ENCODE measurements around the gene RASGRP1.

RASGRP1 gene

GRCh38 chr15:38558372-38559059, 6.1 kb downstream of the RASGRP1 start:
- no peak overlapping the region for H3K4me3 ChIP-seq (ENCODE audit: low read length)
- TF ChIP-seq ZNF274 (IDR thresholded peaks at IDR 0.05; ENCODE audit: low read depth, low read length), result no peak

DNA sequence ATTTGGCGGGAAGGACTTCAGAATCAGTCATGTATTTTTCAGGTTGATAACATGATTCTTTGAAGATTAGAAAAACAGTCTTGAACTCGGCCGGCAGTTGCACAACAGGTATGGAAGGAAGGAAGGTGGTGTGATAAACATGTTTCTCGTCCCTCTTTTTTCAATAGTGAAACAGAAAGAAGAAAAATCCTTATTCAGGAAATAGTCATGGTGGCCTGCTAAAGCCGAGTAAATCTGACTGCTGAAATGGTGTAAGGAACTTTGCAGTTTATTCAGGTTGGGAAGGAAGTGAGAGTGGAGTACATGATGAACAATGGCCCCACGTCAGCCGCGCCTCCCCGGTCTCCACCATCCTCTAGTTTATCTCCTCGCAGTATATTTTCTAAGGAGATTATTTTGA, 6.7 kb downstream of the RASGRP1 start:
- no peak overlapping the region for H3K4me3 ChIP-seq (ENCODE audit: low read length)
- TF ChIP-seq ZNF274 (IDR thresholded peaks at IDR 0.05; ENCODE audit: low read depth, low read length), result no peak

DNA sequence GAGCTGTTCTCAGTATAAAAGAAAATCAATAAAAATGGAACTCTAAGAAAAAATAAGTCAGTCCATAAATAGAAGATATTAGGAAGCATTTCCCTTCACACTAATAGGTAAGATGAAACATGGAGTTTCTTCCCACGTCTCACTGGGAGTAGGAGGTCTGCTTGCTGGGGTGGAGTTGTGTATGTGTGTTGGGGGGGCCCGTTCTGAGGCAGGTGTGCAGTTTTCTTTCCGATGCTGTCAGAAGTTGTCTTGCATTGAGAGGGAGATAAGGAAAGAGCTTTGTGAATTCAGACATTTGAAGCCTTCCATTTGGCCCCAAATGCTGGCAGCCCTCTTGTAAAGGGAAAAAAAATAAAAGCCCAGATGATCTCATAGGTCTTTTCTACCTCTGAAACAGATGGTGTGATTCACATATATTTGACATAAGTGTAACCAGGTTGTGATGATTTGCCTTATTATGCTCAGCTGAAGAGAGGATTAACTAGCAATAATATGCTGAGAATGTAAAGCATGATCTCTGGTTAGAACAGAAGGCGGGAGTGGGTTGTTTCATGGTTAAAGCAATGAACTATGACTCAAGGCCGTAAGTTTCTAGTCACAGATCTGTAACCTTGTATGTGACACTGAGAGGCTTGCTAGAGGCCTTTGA, 8.8 kb downstream of the RASGRP1 start:
- H3K4me3 ChIP-seq (ENCODE audit: low read length), result no peak overlapping the region
- no peak for TF ChIP-seq ZNF274 (IDR thresholded peaks at IDR 0.05; ENCODE audit: low read depth, low read length)

DNA sequence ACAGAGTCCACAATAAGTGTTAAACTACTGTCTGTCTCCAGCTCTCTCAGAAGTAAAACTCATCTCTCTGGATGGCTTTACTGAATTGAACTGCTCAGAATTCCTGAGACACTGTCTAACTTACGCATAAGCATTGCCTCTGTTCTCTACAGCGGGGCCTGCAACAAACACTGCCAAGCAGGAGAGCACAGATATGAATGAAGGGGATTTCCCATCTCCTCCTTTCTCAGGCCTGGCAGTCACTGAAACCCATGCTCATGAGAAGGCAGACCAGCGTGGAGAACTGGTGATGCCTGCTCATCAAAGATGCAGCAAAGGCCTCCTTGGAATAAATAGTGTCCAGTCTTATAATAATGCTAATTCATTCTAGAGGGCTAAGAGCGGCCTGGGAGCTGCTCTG, 10.3 kb downstream of the RASGRP1 start:
- TF ChIP-seq ZNF274 (IDR thresholded peaks at IDR 0.05; ENCODE audit: low read depth, low read length), result no peak
- H3K4me3 ChIP-seq (ENCODE audit: low read length), result no peak overlapping the region

- H3K4me3 ChIP-seq (ENCODE audit: low read length), result no peak overlapping the region
- no peak for TF ChIP-seq ZNF274 (IDR thresholded peaks at IDR 0.05; ENCODE audit: low read depth, low read length)
Measured at GRCh38 chr15:38553071-38553470, 11.5 kb downstream of the RASGRP1 start.

DNA sequence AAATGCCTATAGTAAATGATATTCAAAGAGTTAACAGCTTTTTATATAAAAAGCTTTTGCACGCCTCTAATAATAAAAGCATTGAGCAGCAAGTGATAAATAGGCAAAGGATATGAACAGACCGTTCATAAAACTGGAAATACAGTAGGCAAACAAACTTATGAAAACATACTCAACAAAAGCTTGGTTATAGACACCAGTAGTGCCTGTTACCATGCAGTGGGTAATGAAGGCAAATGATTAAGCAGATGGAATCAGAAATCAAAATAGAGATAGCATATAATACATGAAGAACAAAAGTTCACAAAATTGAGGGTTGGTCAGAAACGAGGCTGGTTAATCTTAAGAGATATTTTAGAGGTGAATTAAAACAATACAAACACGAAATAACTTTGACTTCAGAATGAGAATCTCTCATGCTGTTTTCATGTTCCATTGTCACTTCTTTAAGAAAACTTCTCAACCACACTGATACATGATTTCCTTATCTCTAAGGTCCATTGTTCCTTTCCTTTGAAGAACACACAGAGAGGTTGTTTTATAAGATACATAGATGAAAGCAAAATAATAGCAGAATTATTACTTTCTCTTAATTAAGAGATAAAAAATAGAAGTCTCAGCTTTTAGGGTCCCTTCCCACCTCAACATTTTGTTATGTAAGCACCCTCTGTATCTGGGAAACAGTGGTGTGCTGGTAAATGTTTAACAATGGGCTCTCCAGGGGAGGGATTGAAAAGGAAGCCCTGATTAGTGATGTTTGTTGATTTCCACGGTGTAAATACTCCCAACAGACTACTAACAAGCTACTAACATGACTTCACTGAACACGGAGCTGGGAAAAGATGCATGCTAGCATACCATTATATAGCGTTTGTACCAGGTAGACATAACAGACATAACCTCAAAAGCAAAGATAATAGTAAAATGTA, 12.6 kb downstream of the RASGRP1 start:
- H3K4me3 ChIP-seq (ENCODE audit: low read length), result no peak overlapping the region
- no peak for TF ChIP-seq ZNF274 (IDR thresholded peaks at IDR 0.05; ENCODE audit: low read depth, low read length)

DNA sequence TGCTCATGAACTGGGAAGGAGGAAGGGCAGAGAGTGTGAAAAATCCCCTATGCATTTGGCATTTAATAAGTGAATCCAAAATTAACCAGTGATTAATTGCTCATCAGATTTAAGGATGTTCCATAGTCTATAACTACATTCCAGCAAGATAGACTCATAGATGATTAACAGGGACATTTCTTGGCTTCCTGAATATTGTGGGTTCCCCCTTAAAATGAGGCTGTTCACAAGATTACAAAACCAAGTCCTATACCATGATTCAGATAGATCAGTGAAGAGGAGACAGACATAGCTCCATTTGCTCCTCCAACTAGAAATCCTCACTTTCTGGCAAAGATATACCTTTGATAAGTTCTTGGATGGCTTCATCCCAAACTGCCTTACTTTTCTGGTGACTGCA, 15.4 kb downstream of the RASGRP1 start:
- no peak overlapping the region for H3K4me3 ChIP-seq (ENCODE audit: low read length)
- TF ChIP-seq ZNF274 (IDR thresholded peaks at IDR 0.05; ENCODE audit: low read depth, low read length), result no peak

GRCh38 chr15:38547255-38547997, 17.2 kb downstream of the RASGRP1 start:
- no peak overlapping the region for H3K4me3 ChIP-seq (ENCODE audit: low read length)
- no peak for TF ChIP-seq ZNF274 (IDR thresholded peaks at IDR 0.05; ENCODE audit: low read depth, low read length)

GRCh38 chr15:38545179-38545578, 19.4 kb downstream of the RASGRP1 start:
- no peak for TF ChIP-seq ZNF274 (IDR thresholded peaks at IDR 0.05; ENCODE audit: low read depth, low read length)

DNA sequence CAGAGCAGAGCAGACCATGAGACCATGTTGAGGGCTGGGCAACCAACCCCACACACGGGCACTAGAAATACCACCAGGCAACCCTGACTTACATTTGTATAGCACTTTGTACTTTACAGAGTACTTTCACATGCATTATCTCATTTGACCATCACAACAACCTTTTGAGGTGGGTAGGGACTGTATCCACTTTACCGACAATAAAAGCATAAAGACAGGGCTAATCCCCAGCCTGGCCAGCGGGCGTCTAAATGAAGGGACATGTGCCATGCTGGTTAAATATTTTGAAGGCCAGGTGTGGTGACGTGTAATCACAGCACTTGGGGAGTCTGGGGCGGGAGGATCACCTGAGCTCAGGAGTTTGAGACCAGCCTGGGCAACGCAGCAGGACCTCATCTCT, 23.6 kb downstream of the RASGRP1 start:
- no peak overlapping the region for H3K4me3 ChIP-seq (ENCODE audit: low read length)

More at GRCh38 chr15:38545179-38545578, 19.4 kb downstream of the RASGRP1 start:
- H3K4me3 ChIP-seq (ENCODE audit: low read length), result no peak overlapping the region

GRCh38 chr15:38540510-38540909, 24.1 kb downstream of the RASGRP1 start:
- H3K4me3 ChIP-seq (ENCODE audit: low read length), result no peak overlapping the region
- no peak for TF ChIP-seq ZNF274 (IDR thresholded peaks at IDR 0.05; ENCODE audit: low read depth, low read length)

More for the DNA sequence above, 23.6 kb downstream of the RASGRP1 start:
- TF ChIP-seq ZNF274 (IDR thresholded peaks at IDR 0.05; ENCODE audit: low read depth, low read length), result no peak

- TF ChIP-seq ZNF274 (IDR thresholded peaks at IDR 0.05; ENCODE audit: low read depth, low read length), result no peak
- H3K4me3 ChIP-seq (ENCODE audit: low read length), result no peak overlapping the region
Measured at GRCh38 chr15:38539008-38539343, 25.6 kb downstream of the RASGRP1 start.

- no peak for TF ChIP-seq ZNF274 (IDR thresholded peaks at IDR 0.05; ENCODE audit: low read depth, low read length)
Measured at GRCh38 chr15:38538328-38539007, 26.1 kb downstream of the RASGRP1 start.

More at GRCh38 chr15:38538328-38539007, 26.1 kb downstream of the RASGRP1 start:
- no peak overlapping the region for H3K4me3 ChIP-seq (ENCODE audit: low read length)

Data from GM08714 (cell line).